T-helper 1 cell treated with Interleukin-12 subunit alpha and Interleukin-12 subunit beta and Interleukin-4 antibody, amounts not matched to agents 30 ng/mL and 1 ng/mL, for 36 hours (primary cell): ENCODE measurements around the gene CASTOR1. TPM values are rescaled to one million over a fixed set of nuclear protein-coding genes. Genes with fewer than 3 reads are reported as not detected.
"Not testable (repeated sequence)": the region's sequence is repeated elsewhere in the genome, so short reads cannot be mapped to it uniquely, and the experiment has no call there.

ENCODE experiments used
- intact Hi-C: fragments of 100-400 bp; cut with micrococcal nuclease; formaldehyde crosslinking; loops from one replicate; pipeline ENCODE4 v1.15.1; 2024
- total RNA-seq: library from RNA; stranded (reverse); gene quantifications from 2 replicates; pipeline ENCODE4 v1.2.3, GENCODE V29; 2022

CASTOR1 gene
- 16.6 and 17.5 TPM in 2 replicates for total RNA-seq

DNA sequence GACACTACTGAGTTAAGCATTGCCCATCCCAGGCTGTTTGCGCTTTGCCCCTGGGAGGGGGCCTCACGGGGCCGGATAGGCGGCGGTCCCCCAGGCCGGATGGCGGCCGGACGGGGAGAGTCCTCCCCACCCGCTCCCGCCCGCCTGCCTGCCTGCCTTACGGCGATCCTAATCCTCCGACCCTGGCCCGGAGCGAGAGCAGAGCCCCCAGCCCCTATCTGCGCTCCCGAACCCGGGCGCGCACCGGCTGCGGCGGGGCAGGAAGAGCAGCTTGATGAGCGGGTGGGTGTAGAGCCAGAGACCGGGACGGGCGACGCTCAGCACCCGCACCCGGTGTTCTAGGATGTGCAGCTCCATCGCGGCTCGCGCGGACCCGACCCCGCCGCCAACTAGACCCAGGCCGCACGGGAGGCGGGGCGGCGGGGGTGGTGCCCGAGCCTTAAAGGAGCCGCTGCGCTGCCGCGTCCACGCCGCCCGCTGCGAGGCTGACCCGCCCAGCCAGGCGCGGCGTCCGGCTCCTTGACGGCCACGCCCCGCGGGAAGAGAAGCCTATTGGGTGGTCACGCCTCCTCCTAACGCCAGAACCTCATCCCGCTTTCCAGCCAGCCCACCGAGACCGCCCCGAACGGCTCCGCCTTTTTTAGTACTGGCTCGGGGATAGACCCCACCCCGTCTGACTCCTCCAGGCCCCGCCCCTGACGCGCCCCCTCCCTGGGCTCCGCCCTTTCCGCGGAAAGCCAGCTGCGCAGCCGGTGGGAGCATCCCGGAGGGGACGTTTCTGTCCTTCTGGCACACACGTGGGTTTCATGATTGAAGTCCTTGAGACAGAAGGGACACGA, at the start of gene CASTOR1:
CASTOR1 (minus strand) TSS at position 365 of the 839 bp plus-strand sequence; CDS start at position 357, 8 bp downstream.
- intact Hi-C loops, result loop anchor here (1.0 to 5.0 kb wide), 7 partner anchors 16 to 686 kb away; partner anchors contain the start of genes LIF, NF2 and SF3A1

DNA sequence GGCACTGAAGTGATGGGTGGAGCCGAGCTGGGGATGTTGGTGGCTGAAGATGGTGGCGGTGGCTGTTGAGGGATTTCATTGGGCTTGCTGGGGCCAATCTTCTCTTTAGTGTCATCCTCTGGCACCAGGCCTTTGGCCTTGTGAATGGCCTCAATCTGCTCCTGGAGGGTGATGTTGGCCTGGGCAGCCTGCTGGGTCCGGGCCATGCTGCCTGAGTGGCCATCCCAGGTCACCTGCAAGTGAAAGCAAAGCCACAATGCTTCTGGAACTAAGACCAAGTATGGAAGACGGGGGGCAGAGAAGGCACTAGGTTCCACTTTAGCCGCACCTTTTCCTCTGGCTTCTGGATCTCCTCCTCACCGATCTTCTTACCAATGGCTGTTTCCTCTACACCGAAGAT, 49.5 kb upstream of the CASTOR1 start:
- intact Hi-C loops, result no loop called here

GRCh38 chr22:30338341-30338740, 49.0 kb upstream of the CASTOR1 start:
- intact Hi-C loops, result not testable (repeated sequence)

DNA sequence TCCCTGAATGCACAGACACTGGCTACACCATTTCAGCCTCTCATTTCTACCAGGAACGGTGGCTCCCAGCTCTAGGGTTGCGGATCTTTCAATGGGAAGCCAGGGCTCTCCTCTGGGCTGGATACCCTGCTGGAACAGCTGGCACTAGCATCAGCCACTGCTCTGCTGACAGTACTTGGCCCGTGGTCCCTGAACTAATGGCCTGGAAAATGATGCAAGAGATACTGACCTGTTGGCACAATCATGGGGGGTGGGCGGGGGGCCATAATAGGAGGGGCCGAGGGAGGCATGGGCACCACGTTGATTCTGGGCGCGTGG, 48.1 kb upstream of the CASTOR1 start:
- intact Hi-C loops, result no loop called here

DNA sequence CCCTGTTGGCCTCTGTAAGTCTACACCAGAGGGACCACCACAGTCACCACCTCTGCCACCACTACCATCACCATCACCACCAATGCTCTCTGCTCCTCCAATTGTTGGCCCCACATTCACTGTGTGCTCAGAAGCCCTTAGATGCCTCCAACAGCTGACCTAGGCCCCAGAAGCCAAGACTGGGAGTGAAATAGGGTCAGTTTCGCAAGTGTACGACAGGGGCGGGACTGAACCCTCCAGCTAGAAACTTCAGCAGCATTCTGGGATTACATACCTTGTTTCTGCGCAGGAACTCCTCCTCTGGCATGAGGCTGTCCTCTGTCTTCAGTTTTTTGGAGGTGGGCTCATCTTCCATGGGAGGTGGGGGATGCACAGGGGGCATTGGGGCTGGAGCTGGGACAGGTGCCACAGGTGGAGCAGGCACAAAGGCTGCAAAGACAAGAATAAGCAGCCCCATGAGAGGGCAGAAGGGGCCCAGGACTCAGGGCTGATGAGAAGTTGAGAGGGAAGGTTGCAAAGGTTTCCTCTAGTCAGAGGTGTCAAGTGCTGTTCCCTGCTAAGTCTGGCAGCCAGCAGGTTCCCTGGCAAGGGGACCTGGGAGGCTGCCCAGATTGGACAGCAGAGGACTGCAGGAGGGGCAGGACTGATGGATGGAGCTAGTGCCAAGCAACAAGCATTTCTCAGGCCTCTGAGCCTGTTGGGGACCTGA, 47.6 kb upstream of the CASTOR1 start:
- intact Hi-C loops, result no loop called here

GRCh38 chr22:30335236-30335635, 45.9 kb upstream of the CASTOR1 start:
- intact Hi-C loops, result no loop called here

- intact Hi-C loops, result no loop called here
Observed at GRCh38 chr22:30334646-30335045, 45.3 kb upstream of the CASTOR1 start.

DNA sequence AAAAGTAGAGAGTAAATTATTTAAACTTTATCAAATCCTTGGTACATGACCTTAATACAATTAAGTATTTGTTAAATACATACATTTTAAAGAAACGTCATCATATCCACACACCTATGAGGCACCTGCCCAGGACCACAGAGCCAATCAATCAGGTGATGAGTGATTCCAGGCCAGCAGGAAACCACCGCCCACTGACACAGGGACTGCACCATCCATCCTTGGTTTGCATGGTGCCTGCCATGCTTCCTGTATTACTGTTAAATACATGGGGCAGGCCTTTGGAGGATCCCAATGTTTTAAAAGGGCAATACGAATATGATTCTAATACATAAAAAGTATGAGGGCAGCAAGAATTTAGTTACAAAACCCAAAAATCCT, 44.4 kb upstream of the CASTOR1 start:
- intact Hi-C loops, result no loop called here

DNA sequence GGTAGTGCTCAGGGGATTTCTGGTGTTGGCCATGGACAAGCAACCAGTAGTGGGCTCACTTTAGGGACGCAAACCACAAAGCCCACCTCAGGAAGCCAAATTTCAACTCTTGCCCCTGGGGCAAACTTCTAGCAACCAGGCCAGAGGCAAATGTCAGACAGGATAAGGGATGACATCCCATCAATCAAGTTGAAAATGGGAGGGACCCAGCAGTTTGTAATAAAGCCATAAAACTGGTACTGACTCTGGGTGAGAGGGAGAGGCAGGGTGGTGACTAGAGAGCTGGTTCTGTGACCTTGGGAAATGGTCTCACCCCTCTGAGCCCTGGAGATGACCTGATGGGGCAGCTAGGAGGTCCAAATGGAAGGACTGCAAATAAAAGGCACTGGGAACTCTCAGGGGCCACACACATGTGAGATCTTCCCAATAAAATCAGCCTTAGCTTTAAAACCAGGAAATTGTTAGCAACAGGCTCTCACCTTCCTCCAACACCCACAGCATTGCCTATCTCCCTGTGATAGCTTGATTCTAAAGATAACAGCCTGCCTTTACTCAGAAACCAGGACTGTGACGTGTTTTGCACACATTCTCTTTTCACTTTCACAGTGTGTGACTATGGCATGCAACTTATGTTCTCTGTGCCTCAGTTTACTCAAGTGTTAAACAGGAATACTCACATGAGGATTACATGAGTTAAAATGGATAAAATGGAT, 43.8 kb upstream of the CASTOR1 start:
- intact Hi-C loops, result no loop called here

DNA sequence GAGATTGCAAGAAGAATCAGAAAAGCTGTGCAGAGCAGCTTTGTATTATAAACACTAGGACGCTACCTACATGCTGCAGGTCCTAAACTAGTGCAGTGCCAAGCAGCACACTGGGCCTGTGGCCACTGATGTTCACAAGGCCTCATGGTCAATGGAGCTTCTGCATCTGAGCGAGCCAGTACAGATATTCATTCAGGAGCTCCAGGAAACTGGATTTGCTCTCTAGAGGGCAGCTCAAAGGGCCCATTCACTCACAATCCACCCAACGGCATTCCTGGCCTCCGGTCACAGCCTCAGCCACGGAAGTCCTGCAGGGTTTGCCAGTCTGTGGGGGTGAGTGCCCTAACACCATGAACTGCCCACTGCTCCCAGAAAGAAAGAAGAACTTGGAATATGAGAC, 43.2 kb upstream of the CASTOR1 start:
- intact Hi-C loops, result no loop called here

DNA sequence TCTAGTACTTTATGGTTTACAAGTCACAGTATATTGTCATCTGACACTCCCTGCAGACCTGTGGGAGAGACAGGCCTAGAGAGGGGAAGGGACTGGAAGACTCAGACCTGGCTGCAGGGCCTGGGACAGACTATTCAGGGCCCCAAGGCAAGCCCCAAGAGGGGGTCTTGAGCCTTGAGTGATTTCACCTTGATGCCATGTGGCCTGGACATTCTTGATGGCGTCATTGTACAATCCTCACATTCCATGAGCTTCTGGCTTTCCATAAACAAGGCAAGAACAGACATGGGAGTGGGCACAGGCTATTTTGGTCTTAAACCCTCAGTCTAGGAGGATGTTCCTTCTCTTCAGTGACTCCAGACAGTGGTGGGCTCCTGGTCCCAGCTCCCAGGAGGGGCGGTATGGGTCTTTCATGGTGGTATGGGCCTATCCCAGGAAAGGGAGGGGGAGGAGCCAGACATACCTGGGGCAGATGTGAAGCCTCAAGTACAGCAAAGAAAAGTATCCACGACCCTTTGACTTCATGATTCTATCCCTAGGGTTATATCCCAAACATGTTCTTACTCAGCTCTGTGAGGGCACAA, 39.3 kb upstream of the CASTOR1 start:
- intact Hi-C loops, result no loop called here

- intact Hi-C loops, result loop anchor here (1.0 to 2.0 kb wide), 6 partner anchors 28 to 773 kb away; partner anchors contain the start of genes CASTOR1, MTMR3 and SF3A1
Observed at GRCh38 chr22:30327864-30328345, 38.6 kb upstream of the CASTOR1 start.

GRCh38 chr22:30326706-30327362, 37.5 kb upstream of the CASTOR1 start, which contains the start of gene TBC1D10A:
TBC1D10A (minus strand) TSS chr22:30326941; CDS start chr22:30326881, 60 bp downstream.
- intact Hi-C loops, result loop anchor here (1.0 to 2.0 kb wide), 7 partner anchors 29 to 772 kb away; partner anchors contain the start of genes CASTOR1, MTMR3, RNF215 and SF3A1

- intact Hi-C loops, result loop anchor here (1.0 to 2.0 kb wide), 2 partner anchors 61 to 771 kb away; partner anchors contain the start of gene RNF215
Observed at GRCh38 chr22:30326255-30326705, 37.0 kb upstream of the CASTOR1 start.

GRCh38 chr22:30325724-30326254, 36.5 kb upstream of the CASTOR1 start:
- intact Hi-C loops, result loop anchor here (1.0 to 2.0 kb wide), 2 partner anchors 62 to 771 kb away; partner anchors contain the start of gene RNF215

GRCh38 chr22:30325065-30325720, 35.9 kb upstream of the CASTOR1 start:
- intact Hi-C loops, result no loop called here

- intact Hi-C loops, result loop anchor here (1.0 kb wide), 2 partner anchors 8 to 18 kb away; no protein-coding TSS in a partner anchor
Observed at GRCh38 chr22:30324014-30324730, 34.9 kb upstream of the CASTOR1 start.

GRCh38 chr22:30323246-30323645, 33.9 kb upstream of the CASTOR1 start:
- intact Hi-C loops, result no loop called here

- intact Hi-C loops, result no loop called here
Observed at GRCh38 chr22:30321461-30321860, 32.2 kb upstream of the CASTOR1 start.
